GM19328 (cell line): Measurements from ENCODE around the gene ABI3.

Source experiments
- ATAC-seq: cut with Tn5 transposase; IDR thresholded peaks from one replicate; pipeline ENCODE4 v1.9.1; 2021; ENCODE audit warnings: mild to moderate bottlenecking, moderate library complexity; ENCODE audit not compliant: unreplicated experiment

Gene ABI3

GRCh38 chr17:49196520-49196919, 14.0 kb upstream of the ABI3 start:
- ATAC-seq: no peak

- no peak for ATAC-seq
Measured at GRCh38 chr17:49197346-49197998, 13.0 kb upstream of the ABI3 start.

- ATAC-seq: no peak
Measured at GRCh38 chr17:49198211-49198610, 12.3 kb upstream of the ABI3 start.

GRCh38 chr17:49200423-49201083, 10.0 kb upstream of the ABI3 start:
- ATAC-seq: no peak

GRCh38 chr17:49201481-49201927, 9.0 kb upstream of the ABI3 start:
- no peak for ATAC-seq

GRCh38 chr17:49203796-49204195, 6.7 kb upstream of the ABI3 start:
- no peak for ATAC-seq

GRCh38 chr17:49204516-49204915, 6.0 kb upstream of the ABI3 start:
- ATAC-seq: no peak

- no peak for ATAC-seq
Measured at GRCh38 chr17:49209061-49209571, 1.4 kb upstream of the ABI3 start.

- ATAC-seq: no peak
Measured at GRCh38 chr17:49213399-49213798, 2.9 kb downstream of the ABI3 start.

GRCh38 chr17:49213847-49214246, 3.3 kb downstream of the ABI3 start:
- ATAC-seq: no peak

GRCh38 chr17:49214676-49215360, 4.3 kb downstream of the ABI3 start:
- ATAC-seq: no peak

- ATAC-seq: no peak
Measured at GRCh38 chr17:49216482-49216881, 6.0 kb downstream of the ABI3 start.

- ATAC-seq: no peak
Measured at GRCh38 chr17:49216953-49217650, 6.6 kb downstream of the ABI3 start.

- ATAC-seq: no peak
Measured at GRCh38 chr17:49217651-49218413, 7.3 kb downstream of the ABI3 start.

GRCh38 chr17:49218941-49219913, 8.7 kb downstream of the ABI3 start:
- ATAC-seq: no peak

- ATAC-seq: no peak
Measured at GRCh38 chr17:49219987-49220386, 9.5 kb downstream of the ABI3 start.

GRCh38 chr17:49223168-49223516, 12.6 kb downstream of the ABI3 start:
- no peak for ATAC-seq

GRCh38 chr17:49223517-49224197, 13.2 kb downstream of the ABI3 start:
- ATAC-seq: no peak
